GM23248 (cell line): Measurements from ENCODE around the gene FAHD2A. TPM values are rescaled to one million over a fixed set of nuclear protein-coding genes. Genes with fewer than 3 reads are reported as not detected.

ENCODE experiments used
- DNase-seq: peaks from one replicate; pipeline ENCODE4 v3.0.0-alpha.2; 2015
- H2AFZ ChIP-seq: fragments of 200-600 bp; sonication (generic); 2 replicates; pipeline ENCODE4 v1.6.1; 2016; ENCODE audit warnings: antibody characterized with exemption
- H3F3A ChIP-seq: fragments of 200-600 bp; sonication (generic); 2 replicates; pipeline ENCODE4 v1.6.1; 2016; ENCODE audit warnings: mild to moderate bottlenecking, antibody characterized with exemption, mixed run types; ENCODE audit not compliant: insufficient read depth
- H3K27ac ChIP-seq: fragments of 200-600 bp; sonication (generic); 2 replicates; pipeline ENCODE4 v1.5.1; 2016; ENCODE audit warnings: mild to moderate bottlenecking
- H3K27me3 ChIP-seq: fragments of 200-600 bp; sonication (generic); replicated peaks from 2 replicates; pipeline ENCODE4 v1.6.1; 2016; ENCODE audit warnings: mild to moderate bottlenecking; ENCODE audit not compliant: insufficient read depth
- H3K36me3 ChIP-seq: fragments of 200-600 bp; sonication (generic); 2 replicates; pipeline ENCODE4 v1.6.1; 2016; ENCODE audit warnings: low read depth, mild to moderate bottlenecking
- H3K4me1 ChIP-seq: fragments of 200-600 bp; sonication (generic); 2 replicates; pipeline ENCODE4 v1.6.1; 2016; ENCODE audit warnings: mild to moderate bottlenecking; ENCODE audit not compliant: insufficient read depth
- H3K4me2 ChIP-seq: fragments of 200-600 bp; sonication (generic); one replicate; pipeline ENCODE4 v1.6.1; 2016; ENCODE audit warnings: mild to moderate bottlenecking; ENCODE audit not compliant: unreplicated experiment
- H3K4me3 ChIP-seq: fragments of 200-600 bp; sonication (generic); 2 replicates; pipeline ENCODE4 v1.5.1; 2016; ENCODE audit warnings: mild to moderate bottlenecking
- H3K79me2 ChIP-seq: fragments of 200-600 bp; sonication (generic); 2 replicates; pipeline ENCODE4 v1.6.1; 2016; ENCODE audit warnings: mild to moderate bottlenecking; ENCODE audit not compliant: insufficient read depth
- H3K9ac ChIP-seq: fragments of 200-600 bp; sonication (generic); 2 replicates; pipeline ENCODE4 v1.6.1; 2016; ENCODE audit warnings: mild to moderate bottlenecking
- H3K9me2 ChIP-seq: fragments of 200-600 bp; sonication (generic); 2 replicates; pipeline ENCODE4 v1.6.1; 2016; ENCODE audit warnings: mixed run types, mild to moderate bottlenecking, moderate library complexity; ENCODE audit not compliant: insufficient read depth
- H3K9me3 ChIP-seq: fragments of 200-600 bp; sonication (generic); one replicate; pipeline ENCODE4 v1.6.1; 2017; ENCODE audit warnings: low read depth
- H4K20me1 ChIP-seq: fragments of 200-600 bp; sonication (generic); 2 replicates; pipeline ENCODE4 v1.6.0; 2016; ENCODE audit not compliant: insufficient read depth
- EZH2 ChIP-seq: fragments of 200-600 bp; sonication (generic); IDR thresholded peaks from 2 replicates; pipeline ENCODE4 v1.6.1; 2018; ENCODE audit warnings: antibody characterized with exemption, mild to moderate bottlenecking; ENCODE audit not compliant: insufficient read depth, poor library complexity, severe bottlenecking
- EZH2phosphoT487 ChIP-seq: fragments of 200-600 bp; sonication (generic); IDR thresholded peaks from 2 replicates; pipeline ENCODE4 v1.6.1; 2018; ENCODE audit warnings: antibody characterized with exemption, moderate library complexity, mild to moderate bottlenecking, low read depth; ENCODE audit not compliant: insufficient read depth
- WGBS, 2 experiments: methylation state at CpG; one replicate each; pipeline ENCODE4 v1.1.6; 2015 to 2017; ENCODE audit warnings: low lambda C conversion rate in 2 of 2, low coverage in 1 of 2; ENCODE audit errors: missing lambda C conversion rate in 2 of 2; 5-methylcytosine and 5-hydroxymethylcytosine counted together
- in situ Hi-C: fragments of 300-500 bp; cut with MboI; formaldehyde crosslinking; loops from 2 replicates; pipeline ENCODE4 v1.15.0; 2020
- polyA plus RNA-seq: library from polyadenylated mRNA; unstranded; fragments of >200 nt; fragmentation: Nextera tagmentation; extraction: Ambion mirVana; gene quantifications from 2 replicates; pipeline ENCODE4 v1.2.1, GENCODE V29; 2016
- total RNA-seq: library from RNA; depleted of rRNA; stranded (reverse); fragments of >200 nt; shearing (Covaris generic); gene quantifications from 2 replicates; pipeline ENCODE4 v1.2.3, GENCODE V29; 2014

Gene FAHD2A
- total and polyA plus RNA-seq, 2 experiments from 2014 or later = 23.8 to 24.5 TPM

DNA sequence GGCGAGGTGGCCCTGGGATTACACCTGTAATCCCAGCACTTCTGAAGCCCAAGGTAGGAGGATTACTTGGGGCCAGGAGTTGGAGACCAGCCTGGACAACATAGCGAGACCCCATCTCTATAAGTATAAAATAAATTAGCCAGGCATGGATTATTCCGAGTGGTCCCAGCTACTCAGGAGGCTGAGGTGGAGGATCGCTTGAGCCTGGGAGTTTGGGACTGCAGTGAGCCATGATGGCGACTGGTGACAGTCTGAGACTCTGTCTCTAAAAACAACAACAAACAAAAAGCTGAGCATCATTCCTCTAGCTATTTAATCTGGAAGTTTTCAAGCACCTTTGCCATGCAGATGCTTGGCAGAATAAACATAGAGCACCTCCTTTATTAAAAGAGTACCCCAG, 21.8 kb upstream of the FAHD2A start:
- no peaks in the 10 kb centered on the region for H3K79me2 ChIP-seq
- no peak overlapping the region for H2AFZ ChIP-seq
- DNase-seq = no peak
- H3F3A ChIP-seq = no peaks in the 10 kb centered on the region
- H3K4me1 ChIP-seq = no peaks in the 10 kb centered on the region
- no peak overlapping the region for H3K9ac ChIP-seq
- in situ Hi-C loops = no loop called here
- WGBS, 2 experiments = 86 to 92% methylated on average over 5 of the region's 5 CpGs
- no peaks in the 10 kb centered on the region for H4K20me1 ChIP-seq
- no peaks in the 10 kb centered on the region for H3K9me3 ChIP-seq
- H3K4me2 ChIP-seq = no peak overlapping the region
- H3K4me3 ChIP-seq = no peak overlapping the region
- no peaks in the 10 kb centered on the region for H3K36me3 ChIP-seq
- no peaks in the 10 kb centered on the region for H3K9me2 ChIP-seq
- TF ChIP-seq EZH2phosphoT487 = no peak
- no peak for TF ChIP-seq EZH2
- H3K27me3 ChIP-seq = no peaks in the 10 kb centered on the region
- no peak overlapping the region for H3K27ac ChIP-seq

- Histone ChIP-seq H3K79me2 (no peaks in the 10 kb centered on the region), H3K9me3 (no peaks in the 10 kb centered on the region), H3K4me1 (no peaks in the 10 kb centered on the region), H3K27me3 (no peaks in the 10 kb centered on the region), H3K9ac (no peak overlapping the region), H4K20me1 (no peaks in the 10 kb centered on the region), H3K27ac (no peak overlapping the region), H3F3A (no peaks in the 10 kb centered on the region), H3K4me2 (no peak overlapping the region), H2AFZ (no peak overlapping the region), H3K9me2 (no peaks in the 10 kb centered on the region), H3K36me3 (no peaks in the 10 kb centered on the region), H3K4me3 (no peak overlapping the region)
- TF ChIP-seq EZH2phosphoT487 (no peak), EZH2 (no peak)
- in situ Hi-C loops = no loop called here
- WGBS, 2 experiments = 93 to 94% methylated on average over 20 to 22 of the region's 22 CpGs
- no peak for DNase-seq
These were observed 21.0 kb upstream of the FAHD2A start for GRCh38 chr2:95381212-95382191.

DNA sequence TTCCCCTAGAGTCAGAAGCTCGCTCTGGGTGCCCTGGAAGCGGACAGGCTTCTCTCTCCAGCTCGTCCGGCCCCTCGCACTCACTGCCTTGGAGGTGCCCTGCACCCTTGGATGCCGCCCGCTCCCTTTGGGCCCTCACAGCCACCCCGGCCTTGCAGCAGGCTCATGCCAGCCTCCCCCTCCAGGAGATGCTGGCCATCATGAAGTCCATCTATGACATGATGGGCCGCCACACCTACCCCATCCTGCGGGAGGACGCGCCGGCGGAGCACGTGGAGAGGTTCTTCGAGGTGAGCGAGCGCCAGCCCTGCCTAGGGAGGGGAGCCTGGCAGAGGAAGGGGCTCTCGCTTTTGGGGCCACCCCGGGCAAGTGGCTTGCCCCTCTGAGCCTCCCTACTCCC, 20.3 kb upstream of the FAHD2A start:
- no peak for TF ChIP-seq EZH2
- no peak for TF ChIP-seq EZH2phosphoT487
- WGBS, 2 experiments = 95 to 96% methylated on average over 19 to 20 of the region's 20 CpGs
- no peaks in the 10 kb centered on the region for H3K36me3 ChIP-seq
- H3F3A ChIP-seq = no peaks in the 10 kb centered on the region
- H3K27ac ChIP-seq = no peak overlapping the region
- no peaks in the 10 kb centered on the region for H3K4me1 ChIP-seq
- no peak overlapping the region for H3K9ac ChIP-seq
- no peak overlapping the region for H3K4me2 ChIP-seq
- no peak overlapping the region for H2AFZ ChIP-seq
- H3K9me3 ChIP-seq = no peaks in the 10 kb centered on the region
- no peaks in the 10 kb centered on the region for H3K9me2 ChIP-seq
- H3K4me3 ChIP-seq = no peak overlapping the region
- no peaks in the 10 kb centered on the region for H4K20me1 ChIP-seq
- no peaks in the 10 kb centered on the region for H3K79me2 ChIP-seq
- DNase-seq = no peak
- H3K27me3 ChIP-seq = no peaks in the 10 kb centered on the region
- in situ Hi-C loops = no loop called here

- Histone ChIP-seq H3F3A (no peaks in the 10 kb centered on the region), H3K4me3 (no peak overlapping the region), H3K4me1 (no peaks in the 10 kb centered on the region), H3K9ac (no peak overlapping the region), H3K79me2 (no peaks in the 10 kb centered on the region), H3K27me3 (no peaks in the 10 kb centered on the region), H3K9me3 (no peaks in the 10 kb centered on the region), H3K9me2 (no peaks in the 10 kb centered on the region), H3K27ac (no peak overlapping the region), H2AFZ (no peak overlapping the region), H4K20me1 (no peaks in the 10 kb centered on the region), H3K4me2 (no peak overlapping the region), H3K36me3 (no peaks in the 10 kb centered on the region)
- WGBS, 2 experiments = 87% methylated on average over 14 of the region's 14 CpGs
- in situ Hi-C loops = no loop called here
- TF ChIP-seq EZH2phosphoT487 (no peak), EZH2 (no peak)
- DNase-seq = no peak
These were observed 19.5 kb upstream of the FAHD2A start for GRCh38 chr2:95382686-95383634.
